GM10248 (cell line): ENCODE results near the gene ZFP36L2.
"Not testable (repeated sequence)": the region's sequence is repeated elsewhere in the genome, so short reads cannot be mapped to it uniquely, and the experiment has no call there.

Source experiments
- CTCF ChIA-PET: fragments of 300-600 bp; sonication (Branson Sonifier 250); formaldehyde crosslinking; extraction: SDS; loops from one replicate; lab custom pipeline; 2021; ENCODE audit warnings: antibody characterized with exemption; lab: Yijun Ruan, JAX
- POLR2A ChIA-PET: fragments of 350-650 bp; sonication (Branson Sonifier 250); formaldehyde crosslinking; extraction: SDS; loops from one replicate; lab custom pipeline; 2020; ENCODE audit warnings: antibody characterized with exemption; lab: Yijun Ruan, JAX
- DNase-seq: peaks from one replicate; pipeline ENCODE4 v3.0.0; 2012; ENCODE audit errors: extremely low spot score
- TF ChIP-seq, protein P1 (sequence below): IDR thresholded peaks from 2 replicates; pipeline ENCODE4 v1.5.1; 2012; ENCODE audit warnings: mild to moderate bottlenecking, low read depth; ENCODE audit errors: extremely low read depth, missing control alignments, control extremely low read depth

The ZFP36L2 gene

DNA sequence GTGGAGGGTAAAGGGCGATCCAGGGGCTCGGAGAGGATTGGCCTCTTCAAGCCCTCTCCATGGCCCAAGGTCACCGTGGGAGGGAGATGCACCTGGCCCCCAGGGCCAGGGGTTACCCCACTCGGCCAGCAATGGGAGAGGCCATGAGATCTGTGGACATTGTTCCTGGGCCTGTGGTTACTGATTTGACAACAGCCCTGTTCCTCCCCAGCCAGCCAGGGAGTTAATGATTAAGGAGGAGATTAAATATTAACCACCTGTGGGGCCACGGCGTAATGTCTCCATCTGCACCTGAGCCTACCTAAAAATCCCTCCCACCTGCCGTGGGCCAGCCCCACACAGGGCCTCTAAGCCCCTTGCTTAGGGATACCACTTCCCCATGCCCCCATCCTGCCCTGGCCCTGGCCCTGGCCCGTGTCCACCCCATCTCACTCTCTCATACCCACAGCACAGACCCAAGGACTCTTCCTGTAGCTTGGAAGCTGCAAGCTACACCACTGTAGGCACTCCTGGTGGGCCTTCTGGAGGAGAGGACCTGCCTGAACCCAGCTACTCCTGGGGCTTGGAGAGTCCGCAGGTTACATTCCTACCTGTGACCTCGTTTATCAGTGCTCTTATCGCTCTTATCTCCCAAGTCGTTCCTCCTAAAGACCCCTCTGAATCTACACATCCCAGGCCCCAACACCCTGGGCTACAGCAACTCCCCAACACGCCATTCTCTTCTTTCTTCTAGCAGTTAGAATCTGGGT, 32.1 kb downstream of the ZFP36L2 start:
- ChIA-PET CTCF (interaction anchor here (0.9 to 1.6 kb wide), 11 partner anchors 8 to 298 kb away, joined by 3 to 7 read pairs (median 3); no protein-coding TSS in a partner anchor), POLR2A (no interaction called here)
- TF ChIP-seq, protein P1, sequence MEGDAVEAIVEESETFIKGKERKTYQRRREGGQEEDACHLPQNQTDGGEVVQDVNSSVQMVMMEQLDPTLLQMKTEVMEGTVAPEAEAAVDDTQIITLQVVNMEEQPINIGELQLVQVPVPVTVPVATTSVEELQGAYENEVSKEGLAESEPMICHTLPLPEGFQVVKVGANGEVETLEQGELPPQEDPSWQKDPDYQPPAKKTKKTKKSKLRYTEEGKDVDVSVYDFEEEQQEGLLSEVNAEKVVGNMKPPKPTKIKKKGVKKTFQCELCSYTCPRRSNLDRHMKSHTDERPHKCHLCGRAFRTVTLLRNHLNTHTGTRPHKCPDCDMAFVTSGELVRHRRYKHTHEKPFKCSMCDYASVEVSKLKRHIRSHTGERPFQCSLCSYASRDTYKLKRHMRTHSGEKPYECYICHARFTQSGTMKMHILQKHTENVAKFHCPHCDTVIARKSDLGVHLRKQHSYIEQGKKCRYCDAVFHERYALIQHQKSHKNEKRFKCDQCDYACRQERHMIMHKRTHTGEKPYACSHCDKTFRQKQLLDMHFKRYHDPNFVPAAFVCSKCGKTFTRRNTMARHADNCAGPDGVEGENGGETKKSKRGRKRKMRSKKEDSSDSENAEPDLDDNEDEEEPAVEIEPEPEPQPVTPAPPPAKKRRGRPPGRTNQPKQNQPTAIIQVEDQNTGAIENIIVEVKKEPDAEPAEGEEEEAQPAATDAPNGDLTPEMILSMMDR, result no peak
- DNase-seq, result peak; percentile 71

DNA sequence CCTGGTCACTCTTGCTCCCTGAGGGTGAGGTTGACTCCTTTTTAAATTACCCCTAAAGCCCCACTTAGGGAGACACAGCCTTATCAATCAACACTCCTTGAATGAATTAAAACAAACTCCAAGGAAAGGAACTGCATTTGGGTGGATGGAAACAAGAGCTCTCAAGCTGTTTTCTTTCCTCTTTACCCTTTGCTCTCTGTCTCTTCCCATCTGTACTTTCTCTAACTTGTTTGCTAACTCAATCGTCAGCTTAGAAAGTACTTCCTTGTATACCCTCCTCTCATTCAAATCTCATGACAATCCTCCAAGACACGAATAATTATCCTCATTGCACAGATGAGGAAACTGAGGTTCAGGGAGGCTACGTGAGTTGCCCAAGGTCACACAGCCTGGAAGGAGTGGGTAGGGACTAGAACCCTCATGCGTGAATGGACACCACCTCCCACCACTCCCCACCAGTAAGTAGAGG, 32.7 kb downstream of the ZFP36L2 start:
- ChIA-PET CTCF (interaction anchor here (1.1 to 2.5 kb wide), 6 partner anchors 13 to 291 kb away, joined by 3 to 13 read pairs (median 4); no protein-coding TSS in a partner anchor), POLR2A (no interaction called here)
- TF ChIP-seq, protein P1, result no peak
- DNase-seq, result no peak

DNA sequence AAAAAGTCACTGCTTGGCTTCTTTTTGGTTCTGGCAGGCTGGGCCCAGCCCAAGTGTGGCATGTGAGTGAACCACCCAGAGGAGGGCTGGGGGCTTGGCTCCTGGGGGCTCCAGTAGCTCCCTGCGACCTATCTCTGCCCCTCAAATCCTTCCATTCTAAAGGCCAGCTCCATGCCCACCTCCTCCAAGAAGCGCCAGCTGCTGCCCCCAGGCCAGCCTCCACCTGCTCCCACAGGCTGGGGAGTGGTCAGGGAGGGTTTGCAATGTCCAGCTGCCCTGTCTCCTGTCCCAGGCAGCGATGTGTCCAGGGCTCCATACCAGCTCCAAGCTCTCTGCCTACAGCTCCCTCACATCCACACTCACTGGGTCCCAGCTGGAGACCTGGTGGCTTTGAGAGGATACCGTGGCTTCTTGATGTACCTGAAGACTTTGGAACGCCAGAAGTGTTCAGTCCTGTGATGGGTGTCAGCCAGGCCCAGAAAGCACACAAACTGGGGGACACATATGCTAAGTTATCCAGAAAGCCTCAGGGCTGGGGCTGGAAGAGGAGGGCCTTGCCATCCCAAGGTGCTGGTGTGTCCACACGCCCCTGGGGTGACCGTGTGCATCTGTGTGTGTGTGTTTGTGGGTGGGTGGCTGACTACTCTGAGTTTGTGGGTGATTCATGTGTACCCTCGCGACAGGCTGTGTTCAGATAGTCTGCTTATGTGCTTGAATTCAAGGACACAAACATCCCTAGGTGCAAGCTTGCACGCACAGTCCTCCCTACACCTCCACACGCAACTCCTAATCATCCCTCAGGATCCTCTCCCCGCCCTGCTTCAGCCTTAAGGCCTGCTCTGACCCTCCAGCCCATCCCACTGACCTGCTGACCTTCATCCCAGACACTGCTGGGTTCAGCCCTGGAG, 33.4 kb downstream of the ZFP36L2 start:
- CTCF ChIA-PET, result interaction anchor here (1.0 to 2.5 kb wide), 11 partner anchors 10 to 57 kb away, joined by 3 to 13 read pairs (median 5); no protein-coding TSS in a partner anchor
- TF ChIP-seq, protein P1, result no peak
- POLR2A ChIA-PET, result no interaction called here
- no peak for DNase-seq

DNA sequence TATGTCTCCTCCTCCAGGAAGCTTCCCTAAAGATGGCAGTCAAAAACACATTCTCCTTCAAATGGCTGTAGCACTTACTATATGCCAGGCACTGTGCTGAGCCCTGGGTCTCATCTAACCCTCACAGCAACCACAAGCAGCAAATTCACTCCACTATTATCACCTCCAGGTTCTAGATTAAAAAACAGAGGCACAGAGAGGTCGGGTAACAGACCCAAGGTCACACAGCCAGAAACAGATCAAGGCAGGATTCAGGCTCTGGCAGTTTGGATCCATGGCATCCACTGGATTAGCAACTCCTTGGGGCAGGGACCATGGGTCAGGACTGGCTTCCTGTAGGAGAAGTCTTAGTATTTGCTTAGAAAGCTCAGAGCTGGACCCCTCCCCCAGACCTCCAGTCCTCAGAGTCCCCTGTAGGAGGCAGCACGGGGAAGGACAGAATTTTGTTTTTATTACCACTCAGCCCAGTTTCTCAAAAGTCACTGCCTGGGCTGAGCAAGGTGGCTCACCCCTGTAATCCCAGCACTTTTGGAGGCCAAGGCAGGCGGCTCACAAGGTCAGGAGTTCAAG, 34.4 kb downstream of the ZFP36L2 start:
- POLR2A ChIA-PET, result interaction anchor here (0.5 to 0.9 kb wide), 2 partner anchors 35 to 268 kb away, joined by 3 to 5 read pairs; partner anchors contain the start of gene ZFP36L2
- DNase-seq, result no peak
- CTCF ChIA-PET, result interaction anchor here (0.9 to 2.5 kb wide), 11 partner anchors 9 to 37 kb away, joined by 3 to 13 read pairs (median 5); no protein-coding TSS in a partner anchor
- TF ChIP-seq, protein P1, result no peak

DNA sequence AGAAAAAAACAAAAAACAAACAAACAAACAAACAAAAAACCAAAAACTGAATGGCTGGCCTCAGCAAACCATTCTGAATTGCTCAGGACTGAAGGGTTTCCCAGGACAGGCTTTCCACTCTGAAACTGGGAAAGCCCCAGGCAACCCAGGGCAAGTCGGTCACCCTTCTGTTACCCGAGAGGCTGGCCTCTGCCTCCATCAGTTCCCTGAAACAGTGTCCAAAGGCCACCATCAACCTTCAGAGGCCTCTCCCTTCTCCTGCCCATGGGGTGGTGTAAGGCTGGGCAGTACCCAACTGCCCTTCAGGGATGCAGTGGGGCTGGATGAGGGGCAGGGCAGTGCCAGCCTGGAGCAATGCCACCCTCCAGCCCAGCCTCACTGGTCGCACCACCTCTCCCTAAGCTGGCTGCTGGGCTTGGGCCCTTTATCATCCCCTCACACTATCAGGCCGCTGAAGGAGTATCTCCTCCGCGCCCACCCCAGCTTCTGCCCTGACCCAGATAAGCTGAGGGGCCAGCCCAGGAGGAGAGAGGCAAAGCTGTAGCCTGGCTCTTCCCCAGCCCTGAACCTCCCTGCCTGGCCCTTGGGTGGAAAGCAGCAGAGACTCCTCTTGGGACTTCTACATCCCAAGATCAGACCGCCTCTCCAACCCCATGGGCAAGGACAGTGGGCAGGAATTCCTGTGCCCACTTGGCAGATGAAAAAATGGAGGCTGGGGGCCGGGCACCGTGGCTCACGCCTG, 35.9 kb downstream of the ZFP36L2 start:
- ChIA-PET CTCF (interaction anchor here (2.1 kb wide), 1 partner anchor 10 kb away, joined by 7 read pairs; no protein-coding TSS in a partner anchor), POLR2A (no interaction called here)
- TF ChIP-seq, protein P1, result no peak
- no peak for DNase-seq

DNA sequence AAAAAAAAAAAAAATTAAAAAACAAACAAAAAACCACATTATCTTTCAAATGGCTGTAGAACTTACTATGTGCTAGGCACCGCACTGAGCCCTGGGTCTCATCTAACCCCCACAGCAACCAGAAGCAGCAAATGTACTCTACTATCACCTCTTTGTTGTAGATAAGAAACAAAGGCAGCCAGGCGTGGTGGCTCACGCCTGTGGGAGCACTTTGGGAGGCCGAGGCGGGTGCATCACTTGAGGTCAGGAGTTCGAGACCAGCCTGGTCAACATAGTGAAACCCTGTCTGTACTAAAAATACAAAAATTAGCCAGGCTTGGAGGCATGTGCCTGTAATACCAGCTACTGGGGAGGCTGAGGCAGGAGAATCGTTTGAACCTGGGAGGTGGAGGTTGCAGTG, 36.5 kb downstream of the ZFP36L2 start:
- DNase-seq, POLR2A ChIA-PET: not testable (repeated sequence)
- CTCF ChIA-PET, result interaction anchor here (2.1 to 3.1 kb wide), 3 partner anchors 10 to 38 kb away, joined by 6 to 15 read pairs (median 7); no protein-coding TSS in a partner anchor
